ENCODE measurements around the gene SEZ6L.

DNA sequence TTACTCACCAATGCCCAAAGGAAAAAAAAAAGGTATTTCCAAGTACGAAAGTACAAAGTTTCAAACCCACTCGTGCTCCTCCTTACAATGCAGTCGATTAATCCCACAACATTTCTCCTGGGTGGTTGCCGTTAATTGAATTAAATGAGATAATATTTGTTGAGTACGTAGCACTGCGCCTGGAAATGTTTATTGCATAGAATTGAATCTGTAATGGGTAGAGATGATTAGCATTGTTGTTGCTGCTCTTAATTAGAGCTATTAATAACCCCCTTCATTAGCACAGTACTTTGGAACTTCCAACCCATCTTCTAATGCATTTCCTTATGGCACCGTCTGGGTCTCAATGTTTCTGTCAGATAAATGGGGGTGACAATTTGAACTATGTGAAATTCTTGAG lies 77.3 kb downstream of the SEZ6L start:
- TF ChIP-seq GATA3 (IDR thresholded peaks at IDR 0.05; ENCODE audit: low read depth, low read length), result no peak
- TF ChIP-seq GATA2 (IDR thresholded peaks at IDR 0.05; ENCODE audit: low read depth, low read length), result no peak

Measured in SH-SY5Y (cell line).